B cell (primary cell): Measurements from ENCODE around the gene PCDHA10. TPM values are rescaled to one million over a fixed set of nuclear protein-coding genes. Genes with fewer than 3 reads are reported as not detected.
"Not testable (repeated sequence)": the region's sequence is repeated elsewhere in the genome, so short reads cannot be mapped to it uniquely, and the experiment has no call there.

Experiments used
- ATAC-seq: fragments of 200-7000 bp; cut with Tn5 transposase; one replicate; pipeline ENCODE4 v1.10.0; 2021; ENCODE audit warnings: low read depth, mild to moderate bottlenecking, moderate number of reproducible peaks, moderate library complexity
- CTCF ChIA-PET: fragments of 350-600 bp; sonication (Branson Sonifier 250); formaldehyde crosslinking; loops from one replicate; lab custom pipeline; 2021; ENCODE audit warnings: antibody characterized with exemption, inconsistent platforms; lab: Charles Lee
- POLR2A ChIA-PET: fragments of 350-600 bp; sonication (Branson Sonifier 250); formaldehyde crosslinking; loops from one replicate; lab custom pipeline; 2021; ENCODE audit warnings: antibody characterized with exemption; lab: Charles Lee
- DNase-seq: peaks from one replicate; pipeline ENCODE4 v3.0.0; 2013
- H2AFZ ChIP-seq: 2 replicates; pipeline ENCODE4 v1.6.1; 2012; ENCODE audit warnings: mild to moderate bottlenecking, low read depth, low read length; ENCODE audit not compliant: insufficient read depth, poor library complexity, severe bottlenecking
- H3K27ac ChIP-seq, 2 donors: 1 replicate in 1 of 2; 2 replicates in 1 of 2; pipeline ENCODE4 v1.5.1; 2012 to 2013; ENCODE audit warnings: low read length in 2 of 2, mild to moderate bottlenecking in 2 of 2, moderate library complexity in 1 of 2
- H3K27me3 ChIP-seq, 4 experiments: fragments of 200-600 bp in 1 of 4; sonication (generic) in 1 of 4; replicated peaks in 1 of 4; 1 replicate in 2 of 4; 2 replicates in 2 of 4; pipeline versions ENCODE4 v1.6.1 to v1.7.0; 2013 to 2016; ENCODE audit warnings: low read length in 3 of 4, mild to moderate bottlenecking in 2 of 4, mixed read lengths in 1 of 4, moderate library complexity in 1 of 4; ENCODE audit not compliant: insufficient read depth in 4 of 4, control insufficient read depth in 3 of 4; ENCODE audit errors: control extremely low read depth in 1 of 4
- H3K36me3 ChIP-seq, 2 experiments: replicated peaks in 1 of 2; 1 replicate in 1 of 2; 2 replicates in 1 of 2; pipeline versions ENCODE4 v1.6.1 to v1.7.1; 2013; ENCODE audit warnings: low read length in 1 of 2; ENCODE audit not compliant: insufficient read depth in 2 of 2, control insufficient read depth in 1 of 2; ENCODE audit errors: control extremely low read depth in 1 of 2, extremely low read depth in 1 of 2
- H3K4me1 ChIP-seq, 2 donors: fragments of 200-600 bp in 1 of 2; sonication (generic) in 1 of 2; 1 replicate in 1 of 2; 2 replicates in 1 of 2; pipeline versions ENCODE4 v1.5.1 to v1.6.1; 2013 to 2017; ENCODE audit warnings: low read length in 2 of 2; ENCODE audit not compliant: control insufficient read depth in 2 of 2, insufficient read depth in 2 of 2
- H3K4me2 ChIP-seq: replicated peaks from 2 replicates; pipeline ENCODE3; 2012; ENCODE audit warnings: mild to moderate bottlenecking, low read depth, low read length; ENCODE audit not compliant: poor library complexity, severe bottlenecking
- H3K4me3 ChIP-seq, 5 experiments: fragments of 200-600 bp in 1 of 5; sonication (generic) in 1 of 5; 1 replicate in 3 of 5; 2 replicates in 2 of 5; pipeline versions ENCODE4 v1.5.1 to v1.7.0; 2011 to 2016; ENCODE audit warnings: low read length in 4 of 5, mild to moderate bottlenecking in 4 of 5, low read depth in 2 of 5, control low read depth in 1 of 5, moderate library complexity in 1 of 5; ENCODE audit not compliant: insufficient read depth in 1 of 5; ENCODE audit errors: control extremely low read depth in 1 of 5, extremely low read depth in 1 of 5
- H3K79me2 ChIP-seq: fragments of 200-600 bp; sonication (generic); one replicate; pipeline ENCODE4 v1.6.0; 2016; ENCODE audit warnings: low read length; ENCODE audit not compliant: control insufficient read depth, insufficient read depth
- H3K9ac ChIP-seq: fragments of 200-600 bp; sonication (generic); 2 replicates; pipeline ENCODE4 v1.6.1; 2017; ENCODE audit warnings: mild to moderate bottlenecking, low read length, moderate library complexity
- H3K9me3 ChIP-seq, 3 donors: one replicate each; pipeline versions ENCODE4 v1.6.1 to v1.7.1; 2013; ENCODE audit warnings: low read length in 2 of 3; ENCODE audit not compliant: control insufficient read depth in 2 of 3, insufficient read depth in 1 of 3; ENCODE audit errors: control extremely low read depth in 1 of 3
- H4K20me1 ChIP-seq: 2 replicates; pipeline ENCODE4 v1.6.0; 2012; ENCODE audit warnings: mild to moderate bottlenecking, low read length; ENCODE audit not compliant: insufficient read depth, control insufficient read depth, poor library complexity, severe bottlenecking
- H3K27ac Mint-ChIP-seq: one replicate; pipeline ENCODE4 v1.8.0; 2021; ENCODE audit warnings: mixed read lengths
- H3K27me3 Mint-ChIP-seq: one replicate; pipeline ENCODE4 v1.8.0; 2021; ENCODE audit warnings: mixed read lengths
- H3K4me1 Mint-ChIP-seq: one replicate; pipeline ENCODE4 v1.8.0; 2021; ENCODE audit warnings: mixed read lengths
- H3K4me3 Mint-ChIP-seq: one replicate; pipeline ENCODE4 v1.8.0; 2021; ENCODE audit warnings: mixed read lengths
- H3K9me3 Mint-ChIP-seq: one replicate; pipeline ENCODE4 v1.8.0; 2022; ENCODE audit warnings: mixed read lengths; ENCODE audit not compliant: insufficient read depth
- CTCF ChIP-seq: fragments of 200-600 bp; IDR thresholded peaks from one replicate; pipeline ENCODE4 v1.8.0; 2022; ENCODE audit warnings: antibody characterized with exemption, mild to moderate bottlenecking
- EZH2 ChIP-seq: IDR thresholded peaks from 2 replicates; pipeline ENCODE4 v1.6.1; 2012; ENCODE audit warnings: borderline replicate concordance, low read depth, mild to moderate bottlenecking, moderate library complexity, low read length; ENCODE audit not compliant: insufficient read depth, poor library complexity, severe bottlenecking
- WGBS: methylation state at CpG from one replicate; pipeline ENCODE4 v1.1.5; 2013; ENCODE audit warnings: missing lambda C conversion rate; ENCODE audit not compliant: insufficient coverage; 5-methylcytosine and 5-hydroxymethylcytosine counted together
- intact Hi-C: fragments of 100-400 bp; cut with micrococcal nuclease; formaldehyde crosslinking; loops from one replicate; pipeline ENCODE4 v1.10.0; 2022
- polyA plus RNA-seq: library from polyadenylated mRNA; depleted of rRNA; stranded (reverse); fragments of >200 nt; gene quantifications from 2 replicates; pipeline ENCODE4 v1.2.3, GENCODE V29; 2012
- total RNA-seq, 2 donors: library from RNA; stranded (reverse); fragments of 120-200 nt in 1 of 2; gene quantifications; 1 replicate in 1 of 2; 2 replicates in 1 of 2; pipeline versions ENCODE4 v1.2.3 to v1.2.4, GENCODE V29; 2013 to 2022

PCDHA10 gene
- total and polyA plus RNA-seq, 2 donors (not counting 1 experiment from before 2014, with no cell fraction given) = not detected

- peaks cover 15% of the 10 kb centered on the region for H3K27me3 Mint-ChIP-seq
- no peak for TF ChIP-seq CTCF
- TF ChIP-seq EZH2 = no peak
Observed at GRCh38 chr5:140822281-140822629, 33.4 kb upstream of the PCDHA10 start.

GRCh38 chr5:140822969-140823368 lies 32.7 kb upstream of the PCDHA10 start:
- H3K4me2 ChIP-seq, H4K20me1 ChIP-seq, DNase-seq, H3K4me3 Mint-ChIP-seq, H3K27me3 ChIP-seq, H3K4me1 Mint-ChIP-seq, CTCF ChIA-PET, ATAC-seq, POLR2A ChIA-PET, H3K9me3 Mint-ChIP-seq, H3K27ac ChIP-seq, H3K36me3 ChIP-seq, H3K79me2 ChIP-seq, H3K27ac Mint-ChIP-seq, H2AFZ ChIP-seq, H3K4me3 ChIP-seq, H3K4me1 ChIP-seq, intact Hi-C loops, H3K9ac ChIP-seq: not testable (repeated sequence)
- H3K9me3 ChIP-seq = peaks cover 0 to 23% (median 2%) of the 10 kb centered on the region in 3 donors
- H3K27me3 Mint-ChIP-seq = peaks cover 11% of the 10 kb centered on the region
- 71% methylated on average over 47 of the region's 48 CpGs for WGBS

More at GRCh38 chr5:140822281-140822629, 33.4 kb upstream of the PCDHA10 start:
- POLR2A ChIA-PET = no interaction called here
- H3K4me1 ChIP-seq = no peaks in the 10 kb centered on the region
- WGBS = 11% methylated on average over 3 of the region's 6 CpGs
- no peaks in the 10 kb centered on the region for H3K4me1 Mint-ChIP-seq
- H3K27me3 ChIP-seq = peaks cover 0 to 8% (median 1%) of the 10 kb centered on the region in 4 experiments
- H3K36me3 ChIP-seq = no peaks in the 10 kb centered on the region
- intact Hi-C loops = no loop called here
- H3K9ac ChIP-seq = no peak overlapping the region
- no peak for ATAC-seq
- H3K4me3 Mint-ChIP-seq = no peak overlapping the region
- no peak overlapping the region for H3K27ac Mint-ChIP-seq
- no peak for DNase-seq
- H3K79me2 ChIP-seq = no peaks in the 10 kb centered on the region
- H3K9me3 ChIP-seq = peaks cover 0 to 21% (median 2%) of the 10 kb centered on the region in 3 donors
- CTCF ChIA-PET = no interaction called here
- no peaks in the 10 kb centered on the region for H4K20me1 ChIP-seq
- H3K4me2 ChIP-seq = no peak overlapping the region
- no peaks in the 10 kb centered on the region for H3K9me3 Mint-ChIP-seq
- no peak overlapping the region for H3K4me3 ChIP-seq
- no peak overlapping the region for H3K27ac ChIP-seq
- H2AFZ ChIP-seq = no peak overlapping the region
